GM19468 (cell line): ENCODE data around the gene ACSS2.
"Not testable (repeated sequence)": the region's sequence is repeated elsewhere in the genome, so short reads cannot be mapped to it uniquely, and the experiment has no call there.

Experiments used
- ATAC-seq: cut with Tn5 transposase; IDR thresholded peaks from one replicate; pipeline ENCODE4 v1.9.1; 2021; ENCODE audit warnings: mild to moderate bottlenecking, moderate library complexity, moderate number of reproducible peaks; ENCODE audit not compliant: unreplicated experiment; ENCODE audit errors: extremely low read depth

ACSS2 gene

DNA sequence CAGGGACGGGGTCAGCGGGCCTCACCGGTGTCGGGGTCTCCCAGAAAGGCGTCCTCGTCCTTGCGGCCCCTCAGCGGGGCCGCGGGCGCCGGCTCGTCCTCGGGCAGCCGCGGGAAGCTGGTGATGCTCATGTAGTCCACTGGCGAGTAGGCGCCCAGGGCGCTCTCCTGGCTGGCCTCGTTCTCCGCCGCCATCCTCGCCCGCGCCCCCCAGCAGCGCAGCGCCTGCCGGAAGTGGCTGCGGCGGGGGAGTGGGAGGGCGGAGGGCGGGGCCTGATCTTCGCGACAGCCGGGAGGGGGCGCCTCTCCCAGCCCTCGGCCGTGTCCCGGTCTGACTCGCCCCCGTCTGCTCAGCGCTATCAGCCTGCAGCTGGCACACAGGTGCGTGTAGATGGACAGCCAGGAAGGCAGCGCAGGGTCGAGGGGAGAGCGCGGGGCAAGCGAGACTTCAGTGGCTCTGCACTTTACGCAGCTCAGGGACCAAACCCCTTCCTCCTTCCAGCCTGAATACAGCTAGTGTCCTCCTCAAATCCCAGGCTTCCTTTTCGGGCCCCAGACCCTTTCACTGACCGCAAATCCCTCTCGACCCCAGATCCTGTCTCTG lies 3.7 kb upstream of the ACSS2 start, which contains the start of gene GGT7:
Gene GGT7, minus strand, starts transcription at position 235 of the 603 bp plus-strand sequence. Its CDS starts 41 bp downstream, at position 194.
- ATAC-seq: no peak

DNA sequence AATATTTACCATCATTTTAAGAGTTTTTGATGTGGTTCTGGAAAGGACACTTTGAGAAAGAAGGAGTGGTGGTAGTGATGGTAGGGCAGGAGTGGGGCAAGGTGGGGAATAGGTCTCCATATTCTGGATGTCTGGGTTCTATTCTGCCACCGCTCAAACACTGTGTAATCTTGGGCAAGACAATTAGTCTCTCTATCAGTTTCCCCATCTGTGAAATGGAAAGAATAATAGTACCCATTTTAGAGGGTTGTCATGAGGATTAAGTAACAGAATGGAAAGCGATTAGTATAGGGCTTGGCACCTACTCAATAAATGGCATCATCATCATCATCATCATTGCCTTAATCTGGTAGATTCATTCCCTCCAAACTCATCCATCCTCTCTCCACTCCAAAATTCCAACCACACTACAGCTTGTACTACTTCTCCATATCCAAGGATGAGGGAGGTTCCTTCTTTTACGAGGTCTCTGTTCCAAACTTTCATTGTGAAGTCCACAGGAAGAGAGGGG lies 2.8 kb upstream of the ACSS2 start:
- ATAC-seq: no peak

DNA sequence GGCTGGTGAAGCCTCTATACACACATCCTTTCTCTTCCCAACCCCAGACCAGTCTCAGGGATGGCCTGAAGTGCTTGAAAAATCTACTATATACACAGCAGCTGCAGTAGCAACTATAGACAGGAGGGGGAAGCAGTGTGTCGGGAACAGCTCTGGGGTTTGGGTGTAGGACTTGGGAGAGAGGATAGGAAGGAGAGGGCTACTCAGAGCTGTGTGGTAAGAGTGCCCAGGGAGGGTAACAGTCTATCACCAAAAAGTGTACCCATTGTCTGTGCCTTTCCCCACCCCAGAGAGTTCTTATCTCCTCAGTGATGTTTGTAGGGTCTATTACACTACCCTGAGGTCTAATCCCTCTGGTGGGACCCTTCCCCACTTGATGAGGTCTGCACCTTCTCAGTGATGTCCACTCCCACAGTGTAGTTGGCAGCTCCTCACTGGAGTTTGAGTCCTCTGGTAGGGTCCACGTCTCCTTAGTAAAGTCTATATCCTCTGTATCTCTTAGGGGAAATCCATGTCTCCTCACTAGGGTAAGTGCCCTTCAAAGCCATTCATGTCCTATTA lies 2.2 kb upstream of the ACSS2 start:
- no peak for ATAC-seq

GRCh38 chr20:34875642-34876405 lies 588 bp upstream of the ACSS2 start:
- peak; percentile 42 for ATAC-seq

DNA sequence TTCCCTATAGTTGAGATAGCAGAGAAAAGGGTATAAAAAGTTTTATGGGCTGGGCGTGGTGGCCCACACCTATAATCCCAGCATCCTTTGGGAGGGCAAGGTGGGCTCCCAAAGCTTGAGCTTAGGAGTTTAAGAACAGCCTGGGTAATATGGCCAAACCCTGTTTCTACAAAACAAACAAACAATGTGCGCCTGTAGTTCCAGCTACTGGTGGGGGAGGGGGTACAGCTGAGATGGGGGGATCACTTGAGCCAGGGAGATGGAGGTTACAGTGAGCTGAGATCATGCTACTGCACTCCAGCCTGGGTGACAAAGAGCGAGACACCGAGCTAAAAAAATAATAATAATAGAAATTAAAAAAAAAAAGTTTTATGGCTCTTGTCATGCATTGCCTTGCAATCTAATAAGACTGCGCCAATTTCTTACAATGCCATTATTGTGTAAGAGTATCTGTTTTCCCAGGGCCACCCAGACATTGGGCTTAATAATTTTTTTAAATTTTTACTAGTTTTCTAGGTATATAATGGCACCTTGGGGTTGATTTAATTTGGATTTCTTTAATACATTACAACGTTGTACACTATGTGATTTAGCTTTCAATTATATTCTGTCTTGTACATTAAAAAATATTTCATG lies 3.9 kb downstream of the ACSS2 start:
- no peak for ATAC-seq

DNA sequence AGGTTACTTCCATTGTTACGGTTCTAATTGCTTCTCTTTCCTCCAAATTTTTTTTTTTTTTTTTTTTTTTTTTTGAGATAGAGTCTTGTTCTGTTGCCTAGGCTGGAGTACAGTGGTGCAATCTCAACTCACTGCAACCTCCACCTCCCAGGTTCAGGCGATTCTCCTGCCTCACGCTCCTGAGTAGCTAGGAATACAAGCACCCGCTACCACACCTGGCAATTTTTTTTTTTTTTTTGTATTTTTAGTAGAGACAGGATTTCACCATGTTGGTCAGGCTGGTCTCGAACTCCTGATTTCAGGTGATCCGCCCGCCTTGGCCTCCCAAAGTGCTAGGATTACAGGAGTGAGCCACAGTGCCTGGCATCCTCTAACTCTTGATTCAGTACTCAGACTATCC lies 4.6 kb downstream of the ACSS2 start:
- ATAC-seq: not testable (repeated sequence)

GRCh38 chr20:34881689-34882088 lies 5.3 kb downstream of the ACSS2 start:
- no peak for ATAC-seq

DNA sequence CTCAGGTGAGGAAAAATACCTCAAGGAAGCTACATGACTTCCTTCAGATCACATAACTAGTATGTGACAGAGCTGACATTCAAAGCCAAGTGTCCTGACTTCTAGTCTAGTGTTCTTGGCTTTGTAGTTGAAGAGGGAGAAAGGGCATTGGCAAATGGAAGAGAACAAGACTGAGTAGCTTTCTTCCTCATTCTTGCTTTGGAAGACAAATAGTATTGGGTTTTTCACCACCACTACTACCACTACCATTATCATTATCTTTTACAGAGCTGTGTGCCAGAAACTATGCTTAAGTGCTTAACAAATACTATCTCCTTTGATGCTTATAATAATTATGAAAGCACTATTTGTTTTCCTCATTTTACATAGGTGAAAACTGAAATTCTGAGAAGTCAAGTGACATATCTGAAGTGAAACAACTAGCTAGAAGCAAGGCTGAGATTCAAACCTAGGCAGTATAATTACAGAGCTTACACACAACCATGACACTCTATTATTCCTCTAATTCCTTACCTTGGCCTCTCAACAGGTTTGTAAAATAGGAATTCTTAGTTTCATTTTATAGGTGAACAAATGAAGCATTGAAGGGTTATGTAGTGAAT lies 6.8 kb downstream of the ACSS2 start:
- ATAC-seq: no peak

- ATAC-seq: no peak
Observed at GRCh38 chr20:34883809-34884208, 7.4 kb downstream of the ACSS2 start.

- ATAC-seq: no peak
Observed at GRCh38 chr20:34884260-34884659, 7.8 kb downstream of the ACSS2 start.

DNA sequence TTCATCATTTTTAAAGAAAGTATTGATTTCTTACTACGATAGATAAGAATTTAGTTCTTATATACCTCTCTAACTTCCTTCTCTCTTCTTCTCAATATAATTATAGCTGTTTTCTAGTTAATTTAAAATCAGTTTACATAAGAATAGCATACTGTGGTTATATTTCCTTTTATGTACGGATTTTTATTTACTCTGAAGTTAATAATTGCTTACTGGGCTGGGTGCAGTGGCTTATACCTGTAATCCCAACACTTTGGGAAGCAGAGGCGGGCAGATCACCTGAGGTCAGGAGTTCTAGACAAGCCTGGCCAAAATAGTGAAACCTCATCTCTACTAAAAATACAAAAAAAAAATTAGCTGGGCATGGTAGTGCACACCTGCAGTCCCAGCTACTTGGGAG lies 9.7 kb downstream of the ACSS2 start:
- ATAC-seq: no peak

DNA sequence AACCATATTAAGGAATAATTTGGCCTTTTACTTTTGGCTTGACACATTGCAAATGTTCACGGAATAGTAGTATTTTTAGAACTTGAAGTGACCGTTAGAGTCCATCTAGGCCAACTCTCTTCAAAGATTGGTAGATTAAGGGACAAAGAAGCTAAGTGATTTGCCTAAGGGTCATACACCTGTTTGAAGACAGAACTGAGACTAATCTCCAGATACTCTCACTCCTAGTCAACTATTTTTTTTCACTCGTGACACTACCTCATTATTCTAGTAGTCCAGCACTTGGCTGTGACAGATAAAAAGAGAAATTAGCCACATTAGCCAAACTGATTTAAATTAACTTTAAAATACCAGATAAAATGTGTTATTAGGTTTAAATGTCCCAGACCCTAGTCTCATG lies 10.6 kb downstream of the ACSS2 start:
- ATAC-seq: no peak

GRCh38 chr20:34888468-34888867 lies 12.1 kb downstream of the ACSS2 start:
- no peak for ATAC-seq

GRCh38 chr20:34891166-34892062 lies 15.0 kb downstream of the ACSS2 start:
- no peak for ATAC-seq

DNA sequence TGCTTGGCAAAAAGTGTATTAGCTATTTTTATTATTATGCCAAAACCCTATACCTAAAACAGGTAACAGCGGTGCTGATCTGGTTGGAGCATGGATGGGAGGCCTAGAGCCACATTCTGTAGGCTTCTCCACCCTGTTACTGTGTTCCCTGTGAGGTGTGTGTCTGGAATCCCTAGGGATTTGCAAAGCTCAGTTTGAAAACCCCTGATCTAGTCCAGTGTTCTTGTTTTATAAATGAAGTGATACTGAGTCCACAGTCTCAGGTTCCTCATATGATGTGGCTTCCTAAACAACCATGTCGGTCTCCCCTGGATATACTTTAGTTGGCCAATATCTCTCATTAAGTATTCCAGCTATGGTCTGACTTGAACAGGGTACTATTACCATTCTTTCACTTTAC lies 16.3 kb downstream of the ACSS2 start:
- no peak for ATAC-seq

DNA sequence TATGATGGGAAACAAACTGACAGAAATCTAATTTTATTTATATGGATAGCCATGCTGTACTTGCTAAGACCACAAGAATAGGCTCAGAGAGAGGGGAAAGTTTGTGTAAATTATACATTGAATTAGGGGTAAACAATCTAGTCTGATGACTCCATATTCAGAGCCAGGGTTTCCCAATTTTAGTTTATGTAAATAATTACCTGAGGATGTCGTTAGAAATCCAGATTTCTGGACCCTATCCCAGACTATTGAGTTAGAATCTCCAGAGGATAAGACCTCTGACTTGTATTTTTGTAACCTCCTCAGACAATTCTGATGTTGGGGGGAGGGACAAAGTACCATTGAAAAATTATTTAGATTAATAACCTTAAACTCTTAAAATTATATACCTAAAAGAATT lies 18.3 kb downstream of the ACSS2 start:
- ATAC-seq: no peak

- ATAC-seq: no peak
Observed at GRCh38 chr20:34895465-34895864, 19.1 kb downstream of the ACSS2 start.

- ATAC-seq: no peak
Observed at GRCh38 chr20:34896086-34896621, 19.7 kb downstream of the ACSS2 start.

GRCh38 chr20:34898129-34898528 lies 21.7 kb downstream of the ACSS2 start:
- not testable (repeated sequence) for ATAC-seq
